Thyroid gland (tissue), 4 donors: ENCODE results near the gene KLRB1.

Source experiments
- CTCF ChIP-seq, 6 experiments: fragments of 200-600 bp in 3 of 6; fragments of 450-650 bp in 3 of 6; sonication (generic) in 3 of 6; IDR thresholded peaks; one replicate each; pipeline ENCODE4 v1.5.1; 2016 to 2019; ENCODE audit warnings: antibody characterized with exemption in 6 of 6, mild to moderate bottlenecking in 2 of 6, inconsistent platforms in 1 of 6, moderate library complexity in 1 of 6
- POLR2A ChIP-seq, 2 donors: fragments of 450-650 bp; IDR thresholded peaks; one replicate each; pipeline ENCODE4 v1.6.1; 2017; ENCODE audit warnings: antibody characterized with exemption in 2 of 2, mild to moderate bottlenecking in 2 of 2, moderate library complexity in 1 of 2

DNA sequence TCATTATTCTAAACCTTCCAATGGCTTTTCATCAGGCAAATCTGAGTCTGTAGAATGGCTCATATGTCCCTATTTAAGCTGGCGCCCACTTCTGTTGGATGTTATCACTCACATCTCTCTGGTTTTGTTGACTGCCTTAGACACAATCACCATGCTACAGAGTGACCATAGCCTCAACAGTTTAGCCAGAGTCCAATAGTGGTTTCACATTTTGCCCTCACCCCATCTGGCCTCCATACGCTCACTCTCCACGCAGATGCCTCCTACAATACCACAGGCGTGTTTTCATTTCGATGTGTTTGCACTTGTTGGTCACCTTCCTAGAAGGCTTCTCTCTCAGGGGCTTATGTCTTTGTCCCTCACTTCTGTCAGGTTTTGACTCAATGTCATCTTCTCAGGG is 3.4 kb downstream of the KLRB1 start:
- TF ChIP-seq CTCF (IDR thresholded peaks at IDR 0.05) (no peak), POLR2A (IDR thresholded peaks at IDR 0.05) (no peak)
